Measurements from ENCODE around the gene CD27.

CD27 gene

GRCh38 chr12:6430124-6430989 lies 14.4 kb upstream of the CD27 start (continued):
- no peak for TF ChIP-seq ZNF596 (tag by site-specific recombination; IDR thresholded peaks at IDR 0.05)
- peak; percentile 56; the same call in 1 of the 2 replicates for TF ChIP-seq EGR2 (tag by site-specific recombination; IDR thresholded peaks at IDR 0.05; ENCODE audit: low read depth)
- TF ChIP-seq ZNF2 (tag by site-specific recombination; IDR thresholded peaks at IDR 0.05) = 0 out of 2 replicates have a peak, but pooled peaks have one; percentile 43
- no peak for TF ChIP-seq ZNF274 (IDR thresholded peaks at IDR 0.05; ENCODE audit: low read length)
- no peak for TF ChIP-seq ZNF274 (tag by site-specific recombination; IDR thresholded peaks at IDR 0.05; ENCODE audit: borderline replicate concordance)
- TF ChIP-seq KLF10 (tag by site-specific recombination; IDR thresholded peaks at IDR 0.05) = peak; percentile 71
- 0 out of 2 replicates have a peak, but pooled peaks have one; percentile 55 for TF ChIP-seq HIC1 (tag by site-specific recombination; IDR thresholded peaks at IDR 0.05)
- peak; percentile 48 for TF ChIP-seq ZNF692 (tag by site-specific recombination; IDR thresholded peaks at IDR 0.05)
- 0 out of 2 replicates have a peak, but pooled peaks have one; percentile 12 for TF ChIP-seq ZNF10 (tag by site-specific recombination; IDR thresholded peaks at IDR 0.05)
- peak; percentile 86 for TF ChIP-seq ZNF600 (tag by site-specific recombination; IDR thresholded peaks at IDR 0.05)
- TF ChIP-seq ZBTB20 (tag by site-specific recombination; IDR thresholded peaks at IDR 0.05) = peak; percentile 51; the same call in 1 of the 2 replicates
- no peak for TF ChIP-seq ZNF280C (tag by site-specific recombination; IDR thresholded peaks at IDR 0.05)
- TF ChIP-seq KLF17 (tag by site-specific recombination; IDR thresholded peaks at IDR 0.05) = 0 out of 2 replicates have a peak, but pooled peaks have one; percentile 68
- TF ChIP-seq ZNF555 (tag by site-specific recombination; conservative IDR thresholded peaks at IDR 0.05) = no peak
- TF ChIP-seq ZSCAN18 (tag by site-specific recombination; IDR thresholded peaks at IDR 0.05) = no peak
- TF ChIP-seq ZNF660 (tag by site-specific recombination; IDR thresholded peaks at IDR 0.05) = peak; percentile 73
- TF ChIP-seq ZFP37 (tag by site-specific recombination; IDR thresholded peaks at IDR 0.05) = 0 out of 2 replicates have a peak, but pooled peaks have one; percentile 36
- TF ChIP-seq ZSCAN4 (tag by site-specific recombination; IDR thresholded peaks at IDR 0.05) = peak; percentile 42
- TF ChIP-seq ZBTB44 (tag by site-specific recombination; IDR thresholded peaks at IDR 0.05) = 0 out of 2 replicates have a peak, but pooled peaks have one; percentile 40
- peak; percentile 82 for TF ChIP-seq ZBTB8A (tag by site-specific recombination; IDR thresholded peaks at IDR 0.05)
